IPS DF 4.7 (cell line): ENCODE results near the gene ELL.

ENCODE experiments used
- DNase-seq: peaks from one replicate; pipeline ENCODE4 v3.0.0-alpha.2; 2013; ENCODE audit warnings: low spot score; ENCODE audit errors: extremely low read depth

ELL gene

GRCh38 chr19:18449552-18449951, 72.3 kb downstream of the ELL start:
- no peak for DNase-seq

GRCh38 chr19:18446811-18447359, 75.0 kb downstream of the ELL start:
- no peak for DNase-seq

- no peak for DNase-seq
These were observed 75.6 kb downstream of the ELL start for GRCh38 chr19:18446145-18446810.

DNA sequence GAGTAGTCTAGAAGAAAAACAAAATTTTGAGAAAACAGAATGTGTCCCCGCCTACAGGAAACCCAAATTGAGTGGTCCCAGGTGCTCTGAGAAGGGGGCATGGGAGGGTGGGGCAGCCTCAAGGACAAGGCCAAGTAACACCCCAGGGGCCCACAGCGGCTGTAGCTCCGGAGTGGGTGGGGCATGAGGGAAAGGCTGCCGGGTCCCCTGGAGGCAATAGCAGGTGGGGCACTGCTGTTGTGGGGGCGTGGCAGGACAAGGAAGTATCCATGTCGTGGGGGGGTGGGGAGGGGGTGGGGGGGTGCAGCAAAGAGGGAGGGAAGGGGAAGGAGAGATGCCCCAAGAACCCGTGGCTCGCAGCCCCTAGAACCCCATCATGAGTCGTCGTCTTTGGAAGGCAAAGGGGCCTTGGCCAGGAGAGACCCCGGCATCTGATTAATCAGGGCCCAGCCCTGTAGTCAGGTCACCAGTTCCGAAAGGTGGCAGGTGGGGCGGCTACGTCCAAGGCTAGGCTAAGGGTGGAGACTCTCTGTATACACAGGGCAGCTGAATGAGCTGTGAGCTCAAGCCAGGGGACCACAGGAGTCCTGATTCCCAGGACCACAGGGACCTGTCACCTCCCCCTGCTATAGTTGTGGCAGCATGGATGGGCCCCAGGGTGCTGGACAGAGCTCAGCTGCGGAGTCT, 76.5 kb downstream of the ELL start:
- DNase-seq: no peak

DNA sequence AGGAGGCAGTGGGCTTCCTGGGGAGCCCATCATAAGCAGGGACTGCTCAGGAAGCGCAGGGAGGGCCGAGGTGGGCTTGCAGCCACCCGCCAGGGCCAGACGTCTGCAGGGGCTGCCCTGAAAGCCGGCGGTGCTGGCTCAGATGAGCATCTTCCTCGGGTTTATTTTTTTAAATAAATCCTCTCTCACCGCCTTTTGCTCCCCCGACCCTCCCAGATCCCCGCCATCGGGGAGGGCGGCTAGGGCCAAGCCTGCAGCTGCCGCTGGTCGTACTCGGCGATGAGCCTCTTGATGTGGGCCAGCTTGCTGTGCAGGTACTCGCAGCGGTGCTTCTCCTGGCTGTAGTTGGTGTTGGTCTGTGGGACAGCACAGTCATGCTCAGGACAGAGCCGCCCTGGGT, 77.4 kb downstream of the ELL start:
- DNase-seq: no peak

DNA sequence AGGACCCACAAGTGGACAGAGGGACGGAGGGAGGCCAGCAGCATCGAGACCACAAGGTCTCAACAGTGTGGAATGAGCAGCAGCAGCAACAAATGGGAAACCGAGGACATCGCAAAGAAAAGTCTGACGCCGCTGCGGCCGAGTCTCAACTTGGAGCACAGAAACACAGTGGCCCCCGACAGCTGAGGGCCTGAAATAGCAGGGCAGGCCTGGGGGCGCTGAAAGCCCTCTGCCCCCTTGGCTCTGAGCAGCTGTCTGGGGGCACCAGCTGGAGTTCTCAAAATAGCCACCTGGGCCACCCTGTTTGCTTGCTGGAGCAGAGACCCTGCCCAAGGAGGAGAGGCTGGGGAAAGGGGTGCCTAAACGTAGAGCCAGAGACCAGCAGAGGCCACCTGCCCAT, 78.0 kb downstream of the ELL start:
- DNase-seq: no peak

- DNase-seq: no peak
These were observed 78.5 kb downstream of the ELL start for GRCh38 chr19:18443406-18443805.

DNA sequence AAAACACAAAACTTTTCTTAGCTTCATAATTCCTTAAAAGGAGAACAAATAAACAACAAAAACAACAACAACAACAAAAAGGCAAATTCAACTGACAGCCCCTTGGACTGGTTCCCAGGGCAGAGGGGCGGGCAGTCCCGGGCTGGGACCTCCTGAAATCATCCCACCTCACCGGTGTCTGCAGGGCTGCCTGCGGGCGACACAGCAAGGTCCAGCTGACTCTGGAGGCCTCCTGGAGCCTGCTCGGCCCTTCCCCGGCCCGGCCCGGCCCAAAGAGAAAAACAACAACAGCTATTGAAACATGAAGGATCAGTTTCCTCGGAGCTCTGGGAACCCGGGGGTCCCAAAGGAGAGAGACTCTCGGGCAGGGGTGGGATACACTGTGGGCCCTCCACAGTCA, 78.9 kb downstream of the ELL start:
- no peak for DNase-seq

DNA sequence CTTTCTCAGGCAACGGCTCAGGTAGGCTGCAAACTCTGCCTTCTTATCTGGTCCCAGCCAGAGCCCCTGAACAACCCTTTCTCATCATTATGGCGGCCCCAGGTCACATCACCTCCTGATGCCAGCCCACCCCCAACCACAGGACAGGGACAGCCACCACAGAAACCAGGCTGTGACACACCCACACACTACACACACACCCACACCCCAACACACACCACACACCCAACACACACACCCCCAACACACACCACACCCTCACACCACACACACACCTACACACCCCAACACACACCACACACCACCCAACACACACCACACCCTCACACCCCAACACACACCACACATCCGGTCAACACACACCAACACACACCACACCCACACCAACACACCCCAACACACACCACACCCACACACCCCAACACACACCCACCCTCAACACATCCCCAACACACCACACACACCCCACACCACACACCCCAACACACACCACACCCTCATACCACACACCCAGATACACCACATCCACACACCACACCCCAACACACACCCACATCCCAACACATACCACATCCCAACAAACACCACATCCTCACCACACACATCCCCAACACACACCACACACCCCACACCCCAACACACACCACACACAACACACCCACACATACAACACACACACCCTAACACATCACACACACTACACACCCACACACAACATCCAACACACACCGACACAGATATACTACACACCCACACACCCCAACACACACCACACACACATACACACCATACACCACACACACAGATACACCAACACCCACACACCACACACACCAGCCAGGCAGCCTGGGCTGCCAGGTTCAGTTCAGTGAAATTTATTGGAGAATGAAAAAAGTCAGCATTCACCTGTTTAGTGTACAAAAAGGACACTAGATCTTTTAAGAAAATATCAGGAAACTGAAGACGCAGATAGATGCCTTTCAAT, 79.8 kb downstream of the ELL start:
- DNase-seq: no peak

DNA sequence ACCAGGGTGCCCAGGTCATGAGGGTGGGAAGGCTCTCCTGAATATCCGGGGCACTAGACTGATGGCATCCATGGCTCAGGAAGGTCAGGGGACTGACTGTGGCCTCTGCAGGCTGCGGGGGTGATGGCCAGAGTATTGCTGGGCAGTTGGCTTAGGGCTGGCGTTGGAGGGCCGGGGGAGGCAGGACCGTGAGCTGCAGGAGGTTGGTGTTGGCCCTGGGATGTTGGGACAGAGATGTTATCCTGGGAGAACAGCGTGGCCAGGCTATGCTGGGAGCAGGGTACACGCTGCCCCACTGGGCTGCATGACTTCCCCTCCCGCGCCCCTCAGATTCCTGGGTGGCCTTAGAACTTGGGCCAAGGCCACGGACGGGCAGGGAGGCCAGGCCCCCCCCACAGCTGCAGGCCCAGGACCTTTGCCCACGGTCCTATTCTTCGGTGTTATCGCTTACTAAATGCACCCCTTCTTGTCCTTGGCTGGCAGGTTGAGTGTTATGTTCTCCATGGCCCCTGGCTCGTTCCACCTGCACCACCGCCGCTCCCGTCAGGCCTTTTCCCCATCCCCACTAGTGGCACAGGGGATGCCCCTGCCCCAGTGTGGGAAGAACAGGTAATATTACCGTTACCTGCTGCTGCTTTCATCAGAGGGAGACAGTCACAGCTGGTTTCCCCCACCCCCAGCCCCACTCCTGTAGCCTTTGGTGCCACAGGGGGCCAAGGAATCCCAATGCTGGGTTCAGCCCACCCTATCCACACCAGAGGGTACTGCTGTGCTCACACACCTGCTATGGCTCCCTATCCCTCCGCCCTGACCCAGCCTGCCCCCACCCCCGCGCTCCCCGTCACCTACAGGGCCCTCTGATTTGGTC, 80.7 kb downstream of the ELL start:
- DNase-seq: no peak

- no peak for DNase-seq
These were observed 81.4 kb downstream of the ELL start for GRCh38 chr19:18440415-18440877.

- DNase-seq: no peak
These were observed 82.0 kb downstream of the ELL start for GRCh38 chr19:18439910-18440237.

GRCh38 chr19:18439025-18439909, 82.6 kb downstream of the ELL start:
- no peak for DNase-seq

DNA sequence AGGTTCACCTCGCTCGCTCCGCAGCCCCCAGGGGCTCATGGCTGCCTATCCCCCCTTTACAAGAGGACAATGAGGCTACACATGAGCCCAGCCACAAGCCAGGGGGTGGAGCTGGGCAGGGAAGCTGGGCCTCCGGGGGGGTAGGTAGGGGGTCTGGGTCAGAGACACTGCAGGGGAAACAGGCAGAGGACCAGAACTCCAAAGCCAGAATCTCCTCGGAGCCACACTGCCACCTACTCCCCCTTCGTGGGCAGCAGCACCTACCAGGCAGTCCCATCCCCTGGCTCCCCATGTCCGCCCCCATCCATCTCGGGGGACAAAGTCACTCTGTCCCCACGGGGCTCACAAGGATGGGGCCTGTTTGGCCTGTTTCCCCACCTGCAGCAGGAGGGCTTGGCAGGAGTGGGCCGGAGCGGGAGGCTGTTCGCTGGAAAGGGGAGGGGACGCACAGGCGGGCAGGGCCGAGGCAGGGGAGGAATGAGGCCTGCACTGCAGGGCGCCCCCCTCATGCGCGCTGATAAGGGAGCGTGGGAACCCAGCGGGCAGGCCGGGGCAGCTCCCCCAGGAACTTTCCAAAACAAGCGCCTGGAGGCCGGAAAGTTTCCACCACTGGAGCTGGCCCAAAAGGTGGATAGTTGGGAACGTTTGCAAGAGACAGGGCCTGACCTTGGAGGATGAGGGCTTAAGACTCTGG, 83.4 kb downstream of the ELL start:
- no peak for DNase-seq

DNA sequence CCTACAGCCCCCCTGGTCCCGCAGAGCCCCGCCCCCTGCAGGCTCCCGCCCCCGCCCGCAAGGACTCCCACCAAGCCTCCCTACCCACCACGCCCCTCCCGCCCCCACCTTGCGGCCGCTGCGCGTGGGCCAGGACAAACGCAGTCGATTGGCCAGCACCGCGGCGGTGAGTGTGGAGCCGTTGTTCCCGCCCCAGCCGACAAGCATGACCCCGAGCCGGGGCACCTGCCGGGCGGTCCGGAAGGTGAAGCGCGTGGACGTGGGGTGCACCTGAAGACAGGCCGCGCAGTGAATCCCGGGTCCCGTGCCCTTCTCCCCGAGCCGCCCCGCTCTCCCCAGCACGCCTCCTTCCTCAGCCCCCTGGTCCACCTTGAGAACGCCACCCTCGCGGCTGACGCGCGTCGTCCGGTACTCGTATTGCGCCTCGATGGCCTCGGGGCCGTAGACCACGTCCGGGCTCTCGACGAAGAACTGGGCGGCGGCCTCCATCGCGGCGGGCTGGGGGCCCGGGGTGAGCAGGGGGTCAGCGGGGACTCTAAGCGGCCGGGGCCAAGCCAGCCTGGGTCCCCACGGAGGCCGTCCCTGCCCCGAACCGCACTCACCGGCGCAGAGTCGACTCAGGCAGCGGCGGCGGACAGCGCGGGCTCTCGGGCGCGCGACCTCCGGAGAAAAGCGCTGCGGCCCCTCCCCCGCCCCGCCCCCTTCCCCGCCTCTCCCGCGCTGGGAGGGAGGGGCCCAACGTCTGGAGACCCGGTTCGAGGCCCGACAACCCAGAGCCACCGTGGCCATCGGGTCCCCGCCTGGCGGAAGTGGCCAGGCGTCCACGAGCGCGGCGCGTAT, 84.2 kb downstream of the ELL start, which contains the start of gene ISYNA1:
Gene ISYNA1 (minus strand): TSS at position 643 of the 840 bp plus-strand sequence. CDS start 154 bp downstream, at position 489.
- no peak for DNase-seq

GRCh38 chr19:18436671-18437490, 85.0 kb downstream of the ELL start:
- DNase-seq: no peak
